ENCODE results near the gene COL5A1.

Gene COL5A1

GRCh38 chr9:134827993-134828392 lies 186.4 kb downstream of the COL5A1 start:
- ATAC-seq (ENCODE audit: low read depth) (no peak), DNase-seq (ENCODE audit: low spot score) (no peak)
- Histone ChIP-seq H3K4me3 (ENCODE audit: severe bottlenecking) (no peak overlapping the region), H3K27me3 (ENCODE audit: insufficient read depth, poor library complexity, severe bottlenecking) (no peaks in the 10 kb centered on the region), H3K27ac (ENCODE audit: poor library complexity, severe bottlenecking) (no peak overlapping the region), H3K9me3 (ENCODE audit: severe bottlenecking) (no peaks in the 10 kb centered on the region), H3K4me1 (ENCODE audit: insufficient read depth, poor library complexity, severe bottlenecking) (peaks cover 8% of the 10 kb centered on the region), H3K36me3 (ENCODE audit: low read depth) (peaks cover 8% of the 10 kb centered on the region)
- TF ChIP-seq CTCF (IDR thresholded peaks at IDR 0.05; ENCODE audit: poor library complexity, severe bottlenecking): no peak

- Histone ChIP-seq H3K27ac (ENCODE audit: poor library complexity, severe bottlenecking) (no peak overlapping the region), H3K27me3 (ENCODE audit: insufficient read depth, poor library complexity, severe bottlenecking) (no peaks in the 10 kb centered on the region), H3K36me3 (ENCODE audit: low read depth) (peaks cover 8% of the 10 kb centered on the region), H3K4me3 (ENCODE audit: severe bottlenecking) (no peak overlapping the region), H3K9me3 (ENCODE audit: severe bottlenecking) (no peaks in the 10 kb centered on the region), H3K4me1 (ENCODE audit: insufficient read depth, poor library complexity, severe bottlenecking) (peaks cover 8% of the 10 kb centered on the region)
- no peak for TF ChIP-seq CTCF (IDR thresholded peaks at IDR 0.05; ENCODE audit: poor library complexity, severe bottlenecking)
- no peak for ATAC-seq (ENCODE audit: low read depth)
- no peak for DNase-seq (ENCODE audit: low spot score)
These were observed 187.3 kb downstream of the COL5A1 start for GRCh38 chr9:134828892-134829291.

GRCh38 chr9:134829356-134829937 lies 187.8 kb downstream of the COL5A1 start:
- Histone ChIP-seq H3K4me3 (ENCODE audit: severe bottlenecking) (no peak overlapping the region), H3K27ac (ENCODE audit: poor library complexity, severe bottlenecking) (no peak overlapping the region), H3K36me3 (ENCODE audit: low read depth) (peaks cover 8% of the 10 kb centered on the region), H3K4me1 (ENCODE audit: insufficient read depth, poor library complexity, severe bottlenecking) (peaks cover 8% of the 10 kb centered on the region), H3K27me3 (ENCODE audit: insufficient read depth, poor library complexity, severe bottlenecking) (no peaks in the 10 kb centered on the region), H3K9me3 (ENCODE audit: severe bottlenecking) (no peaks in the 10 kb centered on the region)
- no peak for ATAC-seq (ENCODE audit: low read depth)
- no peak for DNase-seq (ENCODE audit: low spot score)
- no peak for TF ChIP-seq CTCF (IDR thresholded peaks at IDR 0.05; ENCODE audit: poor library complexity, severe bottlenecking)

- Histone ChIP-seq H3K4me3 (ENCODE audit: severe bottlenecking) (no peak overlapping the region), H3K4me1 (ENCODE audit: insufficient read depth, poor library complexity, severe bottlenecking) (peaks cover 8% of the 10 kb centered on the region), H3K9me3 (ENCODE audit: severe bottlenecking) (no peaks in the 10 kb centered on the region), H3K27ac (ENCODE audit: poor library complexity, severe bottlenecking) (no peak overlapping the region), H3K27me3 (ENCODE audit: insufficient read depth, poor library complexity, severe bottlenecking) (no peaks in the 10 kb centered on the region), H3K36me3 (ENCODE audit: low read depth) (peaks cover 8% of the 10 kb centered on the region)
- ATAC-seq (ENCODE audit: low read depth) (no peak), DNase-seq (ENCODE audit: low spot score) (no peak)
- no peak for TF ChIP-seq CTCF (IDR thresholded peaks at IDR 0.05; ENCODE audit: poor library complexity, severe bottlenecking)
These were observed 188.5 kb downstream of the COL5A1 start for GRCh38 chr9:134830126-134830525.

- H3K9me3 ChIP-seq (ENCODE audit: severe bottlenecking): no peaks in the 10 kb centered on the region
- ATAC-seq (ENCODE audit: low read depth): no peak
- H3K27me3 ChIP-seq (ENCODE audit: insufficient read depth, poor library complexity, severe bottlenecking): no peaks in the 10 kb centered on the region
- H3K4me3 ChIP-seq (ENCODE audit: severe bottlenecking): no peak overlapping the region
- TF ChIP-seq CTCF (IDR thresholded peaks at IDR 0.05; ENCODE audit: poor library complexity, severe bottlenecking): no peak
- peaks cover 8% of the 10 kb centered on the region for H3K4me1 ChIP-seq (ENCODE audit: insufficient read depth, poor library complexity, severe bottlenecking)
- H3K27ac ChIP-seq (ENCODE audit: poor library complexity, severe bottlenecking): no peak overlapping the region
- no peak for DNase-seq (ENCODE audit: low spot score)
- peaks cover 2% of the 10 kb centered on the region for H3K36me3 ChIP-seq (ENCODE audit: low read depth)
These were observed 189.5 kb downstream of the COL5A1 start for GRCh38 chr9:134830926-134831720.

Measured in RWPE2 (cell line).